H1 (cell line): ENCODE measurements around the gene GIPR.

Source experiments
- BACH1 ChIP-seq: IDR thresholded peaks from 2 replicates; pipeline ENCODE4 v1.6.1; 2012; ENCODE audit warnings: low read length, improper control_type of control experiment
- CTCF ChIP-seq, 3 experiments: IDR thresholded peaks; 1 replicate in 2 of 3; 2 replicates in 1 of 3; pipeline versions ENCODE4 v1.5.1 to v1.6.1; 2011; ENCODE audit warnings: low read length in 3 of 3, mild to moderate bottlenecking in 3 of 3, inconsistent platforms in 2 of 3, low read depth in 1 of 3, moderate library complexity in 1 of 3; ENCODE audit not compliant: insufficient read depth in 1 of 3; ENCODE audit errors: control extremely low read depth in 1 of 3
- EZH2 ChIP-seq: fragments of 200-600 bp; sonication (generic); IDR thresholded peaks from 2 replicates; pipeline ENCODE4 v1.7.1; 2012; ENCODE audit warnings: low read depth, mild to moderate bottlenecking, moderate library complexity, low read length, inconsistent platforms; ENCODE audit not compliant: severe bottlenecking
- HDAC6 ChIP-seq: IDR thresholded peaks from one replicate; pipeline ENCODE4 v1.7.1; 2012; ENCODE audit warnings: low read depth, mild to moderate bottlenecking, inconsistent platforms, low read length, moderate library complexity
- JUND ChIP-seq: IDR thresholded peaks from 2 replicates; pipeline ENCODE4 v1.6.1; 2011; ENCODE audit warnings: mild to moderate bottlenecking, improper control_type of control experiment, low read length
- KDM1A ChIP-seq: fragments of 200-600, 300-600 bp; sonication (generic); IDR thresholded peaks from 2 replicates; pipeline ENCODE4 v1.7.1; 2016; ENCODE audit warnings: mild to moderate bottlenecking, low read length, borderline replicate concordance
- KDM5A ChIP-seq: fragments of 200-600 bp; IDR thresholded peaks from 2 replicates; pipeline ENCODE4 v1.7.1; 2012; ENCODE audit warnings: mild to moderate bottlenecking, low read length, inconsistent platforms, mixed read lengths
- POLR2AphosphoS5 ChIP-seq: IDR thresholded peaks from 2 replicates; pipeline ENCODE4 v1.6.1; 2011; ENCODE audit warnings: low read depth, low read length
- SIRT6 ChIP-seq: IDR thresholded peaks from one replicate; pipeline ENCODE4 v1.7.1; 2012; ENCODE audit warnings: low read length, inconsistent platforms
- SIX5 ChIP-seq: IDR thresholded peaks from 2 replicates; pipeline ENCODE4 v1.6.1; 2011; ENCODE audit warnings: mild to moderate bottlenecking, low read depth, low read length
- TBP ChIP-seq: IDR thresholded peaks from 2 replicates; pipeline ENCODE4 v1.6.1; 2011; ENCODE audit warnings: low read depth, low read length, improper control_type of control experiment
- TCF12 ChIP-seq: IDR thresholded peaks from 2 replicates; pipeline ENCODE4 v1.6.1; 2011; ENCODE audit warnings: low read depth, mild to moderate bottlenecking, low read length
- TF ChIP-seq, protein P1 (sequence below): IDR thresholded peaks from 2 replicates; pipeline ENCODE4 v1.6.1; 2011; ENCODE audit warnings: low read length, improper control_type of control experiment

DNA sequence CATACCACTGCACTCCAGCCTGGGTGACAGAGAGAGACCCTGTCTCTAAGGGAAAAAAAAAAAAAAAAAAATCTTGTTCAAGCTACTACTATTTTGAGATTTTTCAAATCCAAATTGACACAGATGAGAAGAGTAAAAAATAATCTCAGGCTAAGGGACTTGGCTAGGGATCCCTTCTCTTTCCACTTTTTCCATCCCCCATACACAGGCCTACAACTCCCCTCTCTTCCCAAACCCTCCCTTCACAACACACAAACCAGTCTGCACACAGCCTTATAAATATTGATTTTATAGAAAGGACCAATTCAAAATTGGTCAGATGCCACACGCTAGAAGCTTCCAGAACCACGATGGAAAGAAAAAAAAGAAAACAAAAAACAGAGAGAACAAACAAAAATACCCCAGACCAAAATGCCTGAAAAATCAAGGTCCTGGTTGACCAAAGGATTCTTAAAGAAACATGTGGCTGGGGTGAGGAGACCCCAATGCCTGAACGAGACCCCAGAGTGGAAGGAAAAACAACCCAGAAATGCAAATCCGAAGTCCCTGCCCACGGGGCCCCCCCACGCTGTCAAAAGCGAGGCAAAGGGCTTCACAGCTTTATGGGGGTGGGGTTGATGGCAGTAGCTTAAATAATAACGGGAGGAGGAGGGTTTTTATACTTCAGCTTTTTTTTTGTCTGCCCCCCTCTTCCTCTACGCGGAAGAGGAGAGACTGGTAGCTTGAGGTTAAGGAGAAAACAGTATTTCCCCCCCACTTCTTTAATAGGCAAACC lies 42.5 kb downstream of the GIPR start:
- TF ChIP-seq CTCF (IDR thresholded peaks at IDR 0.05; ENCODE audit: control extremely low read depth in 1 of 3, insufficient read depth in 1 of 3, low read depth in 1 of 3, low read length in 3 of 3), result no peak
- no peak for TF ChIP-seq KDM1A
- TF ChIP-seq TCF12, result no peak
- TF ChIP-seq EZH2, result no peak
- TF ChIP-seq TBP, result no peak
- no peak for TF ChIP-seq POLR2AphosphoS5
- TF ChIP-seq KDM5A, result no peak
- TF ChIP-seq JUND, result no peak
- TF ChIP-seq, protein P1, sequence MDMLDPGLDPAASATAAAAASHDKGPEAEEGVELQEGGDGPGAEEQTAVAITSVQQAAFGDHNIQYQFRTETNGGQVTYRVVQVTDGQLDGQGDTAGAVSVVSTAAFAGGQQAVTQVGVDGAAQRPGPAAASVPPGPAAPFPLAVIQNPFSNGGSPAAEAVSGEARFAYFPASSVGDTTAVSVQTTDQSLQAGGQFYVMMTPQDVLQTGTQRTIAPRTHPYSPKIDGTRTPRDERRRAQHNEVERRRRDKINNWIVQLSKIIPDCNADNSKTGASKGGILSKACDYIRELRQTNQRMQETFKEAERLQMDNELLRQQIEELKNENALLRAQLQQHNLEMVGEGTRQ, result no peak
- TF ChIP-seq BACH1, result no peak
- no peak for TF ChIP-seq HDAC6
- TF ChIP-seq SIRT6, result no peak
- no peak for TF ChIP-seq SIX5
